ENCODE data around the gene EMC10.

GRCh38 chr19:50522881-50523280 lies 46.6 kb downstream of the EMC10 start:
- TF ChIP-seq IRF4 (IDR thresholded peaks at IDR 0.05; ENCODE audit: low read depth, low read length) (no peak), BACH1 (IDR thresholded peaks at IDR 0.05; ENCODE audit: borderline replicate concordance) (no peak), POLR2AphosphoS5 (IDR thresholded peaks at IDR 0.05; ENCODE audit: low read length) (no peak)
- TF ChIP-seq, protein P1, sequence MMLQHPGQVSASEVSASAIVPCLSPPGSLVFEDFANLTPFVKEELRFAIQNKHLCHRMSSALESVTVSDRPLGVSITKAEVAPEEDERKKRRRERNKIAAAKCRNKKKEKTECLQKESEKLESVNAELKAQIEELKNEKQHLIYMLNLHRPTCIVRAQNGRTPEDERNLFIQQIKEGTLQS (IDR thresholded peaks at IDR 0.05; ENCODE audit: borderline replicate concordance, extremely low read depth, low read depth, low read length), result no peak
- TF ChIP-seq, protein P2, sequence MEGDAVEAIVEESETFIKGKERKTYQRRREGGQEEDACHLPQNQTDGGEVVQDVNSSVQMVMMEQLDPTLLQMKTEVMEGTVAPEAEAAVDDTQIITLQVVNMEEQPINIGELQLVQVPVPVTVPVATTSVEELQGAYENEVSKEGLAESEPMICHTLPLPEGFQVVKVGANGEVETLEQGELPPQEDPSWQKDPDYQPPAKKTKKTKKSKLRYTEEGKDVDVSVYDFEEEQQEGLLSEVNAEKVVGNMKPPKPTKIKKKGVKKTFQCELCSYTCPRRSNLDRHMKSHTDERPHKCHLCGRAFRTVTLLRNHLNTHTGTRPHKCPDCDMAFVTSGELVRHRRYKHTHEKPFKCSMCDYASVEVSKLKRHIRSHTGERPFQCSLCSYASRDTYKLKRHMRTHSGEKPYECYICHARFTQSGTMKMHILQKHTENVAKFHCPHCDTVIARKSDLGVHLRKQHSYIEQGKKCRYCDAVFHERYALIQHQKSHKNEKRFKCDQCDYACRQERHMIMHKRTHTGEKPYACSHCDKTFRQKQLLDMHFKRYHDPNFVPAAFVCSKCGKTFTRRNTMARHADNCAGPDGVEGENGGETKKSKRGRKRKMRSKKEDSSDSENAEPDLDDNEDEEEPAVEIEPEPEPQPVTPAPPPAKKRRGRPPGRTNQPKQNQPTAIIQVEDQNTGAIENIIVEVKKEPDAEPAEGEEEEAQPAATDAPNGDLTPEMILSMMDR (IDR thresholded peaks at IDR 0.05 in 2 of 3, conservative IDR thresholded peaks at IDR 0.05 in 1 of 3; ENCODE audit: control insufficient read depth in 2 of 3, extremely low read depth in 1 of 3, insufficient read depth in 1 of 3, low read depth in 3 of 3, low read length in 3 of 3), result no peak
